HS-5 (cell line): ENCODE data around the gene CUX1.
"Not testable (repeated sequence)": the region's sequence is repeated elsewhere in the genome, so short reads cannot be mapped to it uniquely, and the experiment has no call there.

ENCODE experiments used
- DNase-seq: peaks from one replicate; pipeline ENCODE4 v3.0.0-alpha.2; 2012; ENCODE audit warnings: low read depth

CUX1 gene

GRCh38 chr7:102044984-102045673 is 227.7 kb downstream of the CUX1 start:
- DNase-seq: no peak

DNA sequence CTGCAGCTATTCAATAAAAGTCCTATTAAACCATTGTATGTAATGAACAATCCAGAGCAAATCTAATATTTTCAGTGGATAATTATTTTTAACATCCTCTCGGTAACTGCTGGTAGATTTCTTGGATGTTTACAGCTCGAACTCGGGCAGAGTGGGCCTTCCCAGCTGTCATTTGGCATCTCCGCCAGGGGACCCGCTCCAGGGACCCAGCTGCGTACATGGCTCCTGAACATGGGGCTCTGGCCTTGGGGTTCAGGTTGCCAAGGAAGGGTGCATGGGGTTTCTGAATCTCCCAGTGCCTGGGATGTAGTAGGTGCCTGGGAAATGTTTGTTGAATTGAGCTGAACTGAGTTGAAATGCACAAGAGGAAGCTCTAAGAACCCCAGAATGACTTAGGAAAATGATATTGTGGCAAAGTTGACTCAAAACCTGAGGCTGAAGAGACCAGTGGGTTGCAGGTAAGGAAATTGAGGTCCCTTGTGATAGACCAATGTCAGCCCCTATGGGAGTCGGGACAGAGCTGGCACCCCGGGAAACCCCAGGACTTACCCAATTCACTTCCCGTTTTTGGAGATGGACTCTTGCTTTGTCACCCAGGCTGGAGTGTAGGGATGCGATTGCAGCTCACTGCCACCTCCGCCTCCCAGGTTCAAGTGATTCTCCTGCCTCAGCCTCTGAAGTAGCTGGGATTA is 228.4 kb downstream of the CUX1 start:
- no peak for DNase-seq

- DNase-seq: no peak
These were observed 229.1 kb downstream of the CUX1 start for GRCh38 chr7:102046373-102047117.

GRCh38 chr7:102047167-102047566 is 229.7 kb downstream of the CUX1 start:
- no peak for DNase-seq

DNA sequence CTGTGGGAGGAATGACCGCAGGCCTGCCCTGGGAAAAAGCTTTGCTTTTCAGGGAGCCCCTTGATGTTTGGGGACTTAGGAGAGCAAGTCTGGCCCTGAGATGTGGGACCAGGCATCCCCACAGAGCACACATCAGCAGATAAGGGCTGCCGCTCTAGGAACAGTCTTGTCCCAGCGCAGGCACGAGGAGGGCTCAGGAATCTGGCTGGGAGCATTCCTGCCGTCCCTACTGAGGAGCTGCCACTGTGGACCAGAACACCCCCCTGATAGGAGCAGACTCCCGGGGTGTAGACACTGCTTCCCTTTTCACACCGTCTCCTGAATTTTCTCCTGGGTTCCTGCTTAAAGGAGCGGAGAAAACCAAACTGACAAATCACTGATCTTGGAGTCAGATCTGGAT is 232.3 kb downstream of the CUX1 start:
- DNase-seq: no peak

GRCh38 chr7:102050864-102051460 is 233.5 kb downstream of the CUX1 start:
- DNase-seq: no peak

DNA sequence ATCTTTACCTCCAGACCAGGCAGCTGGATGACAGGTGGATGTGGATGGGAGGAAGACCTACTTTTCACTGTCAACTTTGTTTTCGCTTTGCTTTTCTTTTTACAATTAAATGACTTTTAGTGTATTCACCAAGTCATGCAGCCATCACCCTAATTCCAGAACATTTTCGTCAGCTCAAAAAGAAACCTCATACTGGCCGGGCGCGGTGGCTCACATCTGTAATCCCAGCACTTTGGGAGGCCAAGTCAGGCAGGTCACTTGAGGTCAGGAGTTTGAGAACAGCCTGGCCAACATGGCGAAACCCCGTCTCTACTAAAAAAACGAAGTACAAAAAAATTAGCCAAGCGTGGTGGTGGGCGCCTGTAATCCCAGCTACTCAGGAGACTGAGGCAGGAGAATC is 234.3 kb downstream of the CUX1 start:
- DNase-seq: not testable (repeated sequence)

- no peak for DNase-seq
These were observed 236.7 kb downstream of the CUX1 start for GRCh38 chr7:102054158-102054557.

DNA sequence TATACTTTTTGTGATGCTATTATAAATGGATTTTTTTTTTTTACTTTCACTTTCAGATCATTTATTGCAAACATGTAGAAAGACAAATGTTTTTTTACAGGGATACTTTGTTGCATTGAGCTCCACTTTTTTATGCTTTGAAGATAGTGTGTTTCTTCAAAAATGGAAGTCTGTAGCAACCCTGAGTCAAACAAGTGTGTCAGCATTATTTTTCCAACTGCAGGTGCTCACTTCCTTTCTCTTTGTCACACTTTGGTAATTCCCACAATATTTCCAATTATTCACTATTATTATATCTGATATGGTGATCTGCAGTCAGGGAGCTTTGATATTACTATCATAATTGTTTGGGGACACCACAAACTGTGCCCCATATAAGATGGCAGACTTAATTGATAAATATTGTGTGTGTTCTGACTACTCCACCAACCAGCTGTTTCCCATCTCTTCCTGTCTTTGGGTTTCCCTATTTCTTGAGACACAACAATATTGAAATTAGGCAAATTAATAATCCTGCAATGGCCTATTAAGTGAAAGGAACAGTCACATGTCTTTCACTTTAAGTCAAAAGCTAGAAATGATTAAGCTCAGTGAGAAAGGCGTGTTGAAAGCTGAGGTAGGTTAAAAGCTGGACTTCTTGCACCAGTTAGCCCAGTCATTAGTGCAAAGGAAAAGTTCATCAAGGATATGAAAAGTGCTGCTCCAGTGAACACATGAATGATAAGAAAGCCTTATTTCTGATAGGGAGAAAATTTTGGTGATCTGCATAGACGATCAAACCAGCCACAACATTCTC is 238.0 kb downstream of the CUX1 start:
- no peak for DNase-seq

- DNase-seq: no peak
These were observed 242.1 kb downstream of the CUX1 start for GRCh38 chr7:102059524-102059923.

DNA sequence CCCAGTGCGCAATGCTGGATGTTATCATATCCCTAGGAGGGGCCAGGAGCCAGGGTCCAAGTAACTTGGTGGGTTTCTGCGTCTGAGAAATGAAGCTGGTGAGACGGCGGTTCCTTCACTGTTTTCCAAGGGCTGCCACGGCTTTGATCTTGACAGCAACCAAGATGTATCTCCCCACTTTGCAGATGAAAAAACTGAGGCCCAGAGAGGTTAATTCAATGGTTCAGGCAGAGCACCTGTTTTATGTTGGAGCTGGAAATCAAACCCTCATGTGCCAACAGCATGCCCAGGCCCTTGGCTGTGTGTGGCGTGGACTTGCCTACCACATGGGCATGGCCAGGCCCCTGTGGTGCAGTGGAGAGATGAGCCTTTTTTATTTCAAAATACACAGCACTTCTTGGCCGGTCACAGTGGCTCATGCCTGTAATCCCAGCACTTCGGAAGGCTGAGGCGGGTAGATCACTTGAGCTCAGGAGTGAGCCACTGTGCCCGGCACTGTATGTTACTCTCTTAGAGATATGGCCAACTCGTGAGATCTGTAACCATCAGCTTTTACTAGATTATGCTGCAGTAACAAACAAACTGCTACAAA is 244.0 kb downstream of the CUX1 start:
- DNase-seq: no peak

GRCh38 chr7:102061981-102062390 is 244.6 kb downstream of the CUX1 start:
- no peak for DNase-seq

DNA sequence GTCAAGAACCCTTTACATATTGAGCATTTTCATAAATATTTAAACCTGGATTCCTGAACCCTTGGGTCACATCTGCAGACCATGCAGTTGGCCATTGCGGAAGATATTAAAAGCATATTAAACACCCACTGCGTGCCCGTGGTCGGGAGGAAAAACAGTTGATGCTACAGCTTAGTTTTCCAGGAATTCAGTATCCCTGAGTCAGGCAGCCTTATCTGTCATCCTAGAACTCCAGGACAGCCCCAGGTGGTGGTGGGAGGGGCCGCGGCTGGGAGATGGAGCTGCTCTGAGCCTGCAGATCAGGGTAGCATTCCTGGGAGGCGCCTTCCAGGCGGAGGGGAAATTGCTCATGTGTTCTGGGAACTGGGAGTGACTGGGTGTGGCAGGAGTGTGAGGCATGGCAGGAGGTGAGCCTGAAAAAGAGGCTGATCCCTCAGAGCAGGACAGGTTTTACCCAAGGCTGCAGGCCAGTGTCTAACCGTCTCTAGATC is 246.3 kb downstream of the CUX1 start:
- no peak for DNase-seq

DNA sequence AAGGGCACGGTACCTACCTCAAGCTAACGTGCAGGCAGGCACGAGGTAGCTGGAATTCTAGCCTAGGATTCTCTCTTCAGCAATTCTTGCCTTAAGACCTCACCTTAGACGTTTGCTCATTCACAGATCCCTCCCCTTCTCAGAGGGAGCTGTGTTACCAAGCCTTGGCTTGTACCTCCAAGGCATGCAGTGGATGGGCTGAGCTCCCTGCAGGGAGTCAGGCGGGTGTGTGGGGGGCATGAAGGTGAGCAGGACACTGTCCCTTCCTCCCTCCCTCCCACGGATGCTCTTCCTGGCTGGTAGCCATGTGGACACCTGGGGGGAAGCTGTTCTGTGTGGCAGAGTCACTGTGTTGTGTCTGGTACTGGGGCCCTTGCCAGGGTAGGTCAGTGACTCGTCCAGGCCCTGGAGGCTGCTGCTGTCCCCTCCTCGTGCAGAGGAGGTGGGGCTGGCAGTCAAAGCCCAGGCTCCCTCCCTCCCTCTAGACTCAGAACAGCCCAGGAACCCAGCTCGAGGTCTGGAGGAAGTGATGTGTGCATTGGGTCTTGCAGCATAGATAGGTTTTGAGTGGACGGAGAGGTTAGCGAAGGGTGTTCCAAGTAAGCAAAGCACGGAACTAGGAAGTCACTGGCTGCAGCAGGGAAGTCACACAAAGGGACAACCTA is 247.1 kb downstream of the CUX1 start:
- DNase-seq: no peak

DNA sequence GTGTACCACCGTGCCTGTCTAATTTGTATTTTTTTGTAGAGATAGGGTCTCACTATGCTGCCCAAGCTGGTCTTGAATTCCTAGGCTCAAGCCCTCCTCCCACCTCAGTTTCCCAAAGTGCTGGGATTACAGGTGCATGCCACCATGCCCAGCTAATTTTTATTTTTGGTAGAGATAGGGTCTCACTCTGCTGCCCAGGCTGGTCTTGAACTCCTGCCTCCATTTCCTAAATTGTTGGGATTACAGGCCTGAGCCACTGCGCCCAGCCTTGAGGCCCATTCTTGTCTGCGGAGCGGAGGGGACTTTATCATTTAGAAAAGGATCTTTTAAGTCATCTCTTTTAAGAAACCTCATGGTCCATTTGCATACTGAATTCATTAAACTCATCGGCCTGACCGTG is 247.8 kb downstream of the CUX1 start:
- no peak for DNase-seq

DNA sequence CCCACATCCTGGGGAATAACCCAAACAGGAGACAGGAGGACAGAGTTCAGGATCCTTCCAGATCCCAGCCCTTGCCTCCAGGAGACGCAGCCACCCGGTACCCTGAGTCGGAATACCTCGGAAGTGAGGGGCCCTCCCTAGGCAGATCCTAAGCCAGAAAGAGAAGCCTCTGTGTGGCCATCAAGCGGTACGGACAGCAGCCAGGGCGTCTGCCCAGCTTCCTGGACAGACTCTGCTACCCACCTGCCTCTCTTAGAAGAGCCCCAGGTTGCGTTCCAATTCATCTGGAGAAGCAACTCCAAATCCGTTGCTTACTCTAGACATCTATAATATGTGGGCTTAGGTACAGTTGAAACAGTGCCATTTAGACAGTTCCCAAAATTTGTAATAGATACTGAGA is 249.1 kb downstream of the CUX1 start:
- no peak for DNase-seq

- no peak for DNase-seq
These were observed 251.4 kb downstream of the CUX1 start for GRCh38 chr7:102068846-102069245.

- DNase-seq: no peak
These were observed 252.7 kb downstream of the CUX1 start for GRCh38 chr7:102069931-102070629.

DNA sequence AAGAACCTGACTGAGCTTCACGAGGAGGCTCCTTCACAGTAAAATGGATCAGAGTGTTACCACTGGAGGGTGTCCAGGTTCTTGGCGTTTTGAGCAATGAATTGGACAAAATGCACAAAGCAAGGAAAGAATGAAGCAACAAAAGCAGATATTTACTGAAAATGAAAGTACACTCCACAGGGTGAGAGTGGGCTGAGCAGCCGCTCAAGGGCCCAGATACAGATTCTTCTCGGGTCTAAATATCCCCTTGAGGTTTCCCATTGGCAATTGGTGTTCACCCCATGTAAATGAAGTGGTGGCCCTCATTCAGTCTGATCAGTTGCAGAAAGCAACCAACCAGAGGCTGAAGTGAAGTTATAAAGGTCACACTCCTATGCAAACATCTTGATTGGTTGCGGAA is 254.6 kb downstream of the CUX1 start:
- DNase-seq: no peak

GRCh38 chr7:102072636-102073209 is 255.3 kb downstream of the CUX1 start:
- DNase-seq: no peak
